ENCODE data around the gene ZNF574.
"Not testable (repeated sequence)": the region's sequence is repeated elsewhere in the genome, so short reads cannot be mapped to it uniquely, and the experiment has no call there.

ZNF574 gene

GRCh38 chr19:42081584-42082203 lies 5.7 kb downstream of the ZNF574 start:
- DNase-seq, result peak; percentile 13 to 37

- no peak for DNase-seq
Observed at GRCh38 chr19:42083537-42083936, 7.6 kb downstream of the ZNF574 start.

- no peak for DNase-seq
Observed at GRCh38 chr19:42086188-42086736, 10.3 kb downstream of the ZNF574 start.

GRCh38 chr19:42086770-42087550 lies 11.0 kb downstream of the ZNF574 start:
- DNase-seq, result no peak

GRCh38 chr19:42088471-42089190 lies 12.7 kb downstream of the ZNF574 start:
- no peak for DNase-seq

GRCh38 chr19:42089191-42089750 lies 13.3 kb downstream of the ZNF574 start:
- DNase-seq, result no peak

GRCh38 chr19:42089772-42090171 lies 13.8 kb downstream of the ZNF574 start:
- DNase-seq, result no peak

GRCh38 chr19:42090672-42091071 lies 14.7 kb downstream of the ZNF574 start:
- DNase-seq, result no peak

- no peak for DNase-seq
Observed at GRCh38 chr19:42091300-42091699, 15.3 kb downstream of the ZNF574 start.

GRCh38 chr19:42091742-42092141 lies 15.8 kb downstream of the ZNF574 start:
- DNase-seq, result no peak

GRCh38 chr19:42092350-42092749 lies 16.4 kb downstream of the ZNF574 start:
- peak in 1 of 2 donors; percentile 16 for DNase-seq

GRCh38 chr19:42093505-42093904 lies 17.5 kb downstream of the ZNF574 start:
- DNase-seq, result no peak

- DNase-seq, result no peak
Observed at GRCh38 chr19:42093926-42094325, 18.0 kb downstream of the ZNF574 start.

- DNase-seq, result no peak
Observed at GRCh38 chr19:42095142-42095813, 19.3 kb downstream of the ZNF574 start.

GRCh38 chr19:42095814-42096230 lies 19.9 kb downstream of the ZNF574 start:
- no peak for DNase-seq

- DNase-seq, result no peak
Observed at GRCh38 chr19:42096255-42096837, 20.4 kb downstream of the ZNF574 start.

GRCh38 chr19:42097461-42097860 lies 21.5 kb downstream of the ZNF574 start:
- DNase-seq, result no peak

- DNase-seq, result no peak
Observed at GRCh38 chr19:42098781-42099180, 22.8 kb downstream of the ZNF574 start.

GRCh38 chr19:42099336-42099925 lies 23.5 kb downstream of the ZNF574 start:
- DNase-seq, result no peak

- DNase-seq, result not testable (repeated sequence)
Observed at GRCh38 chr19:42100241-42100640, 24.3 kb downstream of the ZNF574 start.

GRCh38 chr19:42102877-42103276 lies 26.9 kb downstream of the ZNF574 start:
- DNase-seq, result no peak

- peak in 1 of 2 donors; percentile 27 for DNase-seq
Observed at GRCh38 chr19:42105368-42105767, 29.4 kb downstream of the ZNF574 start.

Measured in inflammatory macrophage (primary cell).